GM10847 (cell line): ENCODE measurements around the gene HSPA12A.

Source experiments
- POLR2A ChIP-seq: IDR thresholded peaks from 2 replicates; pipeline ENCODE4 v1.6.1; 2011; ENCODE audit not compliant: insufficient read length; ENCODE audit errors: extremely low read depth

HSPA12A gene

DNA sequence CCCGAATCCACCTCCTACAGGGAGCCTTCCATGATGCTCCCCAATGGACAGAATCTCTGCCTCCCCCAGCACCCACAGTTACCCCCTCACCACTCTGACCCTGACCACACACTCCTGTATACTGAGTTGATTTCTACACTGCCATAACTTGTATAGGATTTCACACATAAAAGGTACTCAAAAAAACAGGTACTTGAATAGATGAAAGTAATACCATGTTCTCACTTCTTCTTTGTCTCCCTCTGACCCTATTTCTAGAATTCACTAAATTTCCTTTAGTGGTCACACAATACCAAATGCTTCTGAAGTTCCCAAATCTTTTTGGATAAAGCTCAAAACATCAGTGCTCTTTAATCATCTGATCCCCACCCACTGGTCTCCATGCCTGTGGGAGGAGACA, 45.4 kb downstream of the HSPA12A start:
- TF ChIP-seq POLR2A: no peak

DNA sequence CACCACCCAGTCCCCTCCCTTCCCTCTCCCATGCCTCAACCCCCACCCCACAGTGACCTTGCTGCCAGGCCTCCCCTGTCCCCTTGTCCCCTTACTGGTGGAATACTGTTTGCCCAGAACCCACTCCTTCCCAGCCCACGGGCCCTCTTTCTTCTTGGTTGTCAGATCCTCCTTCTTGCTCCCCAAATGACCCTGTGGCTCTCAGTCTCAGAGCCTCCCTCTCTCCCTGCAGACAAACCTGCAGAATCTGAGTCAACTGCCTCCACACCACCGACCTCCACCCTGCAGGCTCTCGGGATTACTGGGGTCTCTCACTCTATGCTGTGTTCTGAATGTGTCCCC, 47.5 kb downstream of the HSPA12A start:
- no peak for TF ChIP-seq POLR2A

DNA sequence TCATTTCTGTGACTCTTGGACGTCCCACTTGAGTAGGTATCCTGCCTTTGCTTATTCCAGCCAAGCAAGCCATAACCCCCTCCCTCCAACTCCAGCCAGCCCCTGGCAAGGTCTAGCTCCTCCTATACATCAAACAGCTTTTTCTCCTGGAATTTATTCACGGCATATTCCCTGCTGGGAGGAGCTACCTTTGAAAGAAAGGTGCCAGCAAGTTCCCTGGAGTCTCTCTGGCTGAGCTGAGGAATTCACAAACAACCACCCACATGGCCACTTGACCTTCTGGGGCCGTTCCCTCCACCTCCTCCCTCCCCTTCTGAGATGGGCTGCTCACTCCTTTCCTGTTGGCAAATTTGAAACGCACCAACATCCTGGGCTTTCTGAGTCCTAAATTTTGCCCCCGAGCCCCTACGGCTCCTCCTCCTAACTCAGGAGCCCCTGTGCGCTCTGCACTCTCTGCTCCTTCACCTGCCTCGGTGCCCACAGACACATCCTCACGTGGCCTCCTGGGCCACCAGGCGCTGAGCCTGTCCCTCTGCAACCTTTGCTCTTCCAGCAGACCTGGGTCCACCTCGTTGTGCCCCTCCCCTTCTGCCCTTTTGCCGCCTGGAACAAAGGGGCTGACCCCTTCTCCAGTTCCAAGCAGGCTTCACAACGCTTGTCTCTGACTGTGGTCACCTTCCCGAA, 48.0 kb downstream of the HSPA12A start:
- TF ChIP-seq POLR2A: no peak

DNA sequence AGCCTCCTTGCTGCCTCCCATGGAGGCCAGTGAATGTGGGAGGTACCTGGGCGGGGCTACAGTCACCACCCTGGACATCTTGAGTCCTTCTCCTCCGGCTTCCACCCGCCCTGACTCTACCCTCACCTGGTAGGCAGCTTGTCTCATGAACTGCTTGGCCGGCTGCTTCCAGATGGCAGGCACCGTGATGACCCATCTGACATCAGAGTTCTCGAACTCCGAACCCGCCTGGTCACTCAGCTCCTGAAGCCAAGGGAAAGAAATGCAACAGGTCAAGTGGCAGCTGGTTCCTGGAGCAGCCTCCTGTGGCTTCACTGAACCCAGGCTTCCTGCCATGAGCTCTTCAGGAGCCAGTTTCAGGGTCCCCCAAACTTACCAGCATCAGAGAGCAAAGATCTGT, 50.1 kb downstream of the HSPA12A start:
- no peak for TF ChIP-seq POLR2A

DNA sequence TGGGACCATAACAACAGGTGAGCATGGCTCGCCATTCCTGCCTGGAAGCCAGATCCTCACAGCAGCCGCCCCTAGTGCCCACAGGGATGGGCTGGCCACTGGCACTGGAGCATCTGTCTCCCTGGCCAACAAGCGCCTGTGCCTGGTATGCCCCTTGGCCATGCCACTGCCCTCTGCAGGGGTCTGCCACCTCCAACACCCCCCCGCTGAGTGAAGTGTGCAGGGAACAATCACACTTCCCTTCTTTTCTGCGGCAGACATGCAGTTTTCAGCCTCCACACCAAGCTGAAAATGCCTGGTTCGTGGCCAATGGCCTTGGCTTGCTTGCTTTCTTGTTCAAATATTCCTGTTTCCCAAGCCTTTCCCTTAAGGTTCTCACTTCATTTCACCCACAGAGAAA, 50.7 kb downstream of the HSPA12A start:
- TF ChIP-seq POLR2A: no peak

DNA sequence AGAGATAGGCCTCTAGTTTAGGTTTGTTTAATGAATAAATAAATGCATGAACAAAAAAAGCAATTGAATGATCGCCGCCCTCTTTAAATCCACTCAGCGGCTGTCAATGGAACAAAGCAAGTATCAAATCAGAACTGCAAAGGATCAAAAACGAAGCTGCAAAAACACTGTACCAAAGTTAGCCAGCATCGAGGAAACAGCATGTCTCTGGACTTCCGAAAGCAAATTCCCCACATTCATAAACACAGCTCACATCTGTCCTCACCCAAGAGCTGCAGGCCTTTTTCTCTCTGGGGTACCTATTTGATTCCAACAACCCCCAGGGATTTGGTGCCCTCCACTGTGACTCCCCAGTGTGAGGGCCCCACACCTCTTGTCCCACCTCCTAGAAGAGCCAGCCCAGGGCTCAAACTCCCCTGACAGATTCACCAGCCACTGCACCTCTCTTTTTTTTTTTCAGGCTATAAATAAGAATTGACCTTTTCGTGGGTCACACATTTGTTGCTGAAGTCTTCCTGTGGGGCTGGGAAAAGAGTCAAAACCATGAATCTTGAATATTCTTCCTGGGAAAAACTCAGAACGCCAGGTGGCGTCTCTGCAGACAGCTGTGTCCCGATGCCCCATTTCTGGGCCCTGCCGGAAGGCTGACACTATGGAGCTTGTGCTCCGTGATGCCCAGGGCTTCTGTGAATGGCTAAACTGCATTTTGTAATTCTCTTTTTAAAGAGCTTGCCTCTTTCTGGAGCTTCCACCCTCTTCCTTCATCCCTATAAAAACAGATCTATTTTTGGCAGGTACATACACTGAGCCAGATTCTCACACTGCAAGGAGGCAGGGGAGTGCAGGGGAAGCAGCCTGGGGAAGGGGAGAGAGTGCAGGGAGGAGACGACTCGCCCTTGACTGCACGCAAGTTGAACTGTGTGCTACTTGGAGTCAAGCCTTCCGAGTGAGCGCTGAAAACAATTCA, 51.7 kb downstream of the HSPA12A start:
- no peak for TF ChIP-seq POLR2A

DNA sequence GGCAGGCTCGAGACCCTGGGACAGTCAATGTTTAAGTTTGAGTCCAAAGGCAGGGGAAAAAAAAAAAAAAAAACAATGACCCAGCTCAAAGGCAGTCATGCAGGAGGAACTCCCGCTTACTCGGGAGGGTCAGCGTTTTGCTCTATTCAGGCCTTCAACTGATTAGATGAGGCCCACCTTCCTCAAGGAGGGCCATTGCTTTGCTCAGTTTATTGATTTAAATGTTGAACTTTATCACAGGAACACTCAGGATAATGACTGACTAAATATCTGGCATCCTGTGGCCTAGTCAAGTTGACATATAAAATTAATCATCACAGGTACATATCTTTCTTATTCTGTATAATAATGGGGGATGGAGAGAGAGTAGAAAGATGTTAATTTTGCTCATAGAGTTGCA, 52.6 kb downstream of the HSPA12A start:
- no peak for TF ChIP-seq POLR2A

DNA sequence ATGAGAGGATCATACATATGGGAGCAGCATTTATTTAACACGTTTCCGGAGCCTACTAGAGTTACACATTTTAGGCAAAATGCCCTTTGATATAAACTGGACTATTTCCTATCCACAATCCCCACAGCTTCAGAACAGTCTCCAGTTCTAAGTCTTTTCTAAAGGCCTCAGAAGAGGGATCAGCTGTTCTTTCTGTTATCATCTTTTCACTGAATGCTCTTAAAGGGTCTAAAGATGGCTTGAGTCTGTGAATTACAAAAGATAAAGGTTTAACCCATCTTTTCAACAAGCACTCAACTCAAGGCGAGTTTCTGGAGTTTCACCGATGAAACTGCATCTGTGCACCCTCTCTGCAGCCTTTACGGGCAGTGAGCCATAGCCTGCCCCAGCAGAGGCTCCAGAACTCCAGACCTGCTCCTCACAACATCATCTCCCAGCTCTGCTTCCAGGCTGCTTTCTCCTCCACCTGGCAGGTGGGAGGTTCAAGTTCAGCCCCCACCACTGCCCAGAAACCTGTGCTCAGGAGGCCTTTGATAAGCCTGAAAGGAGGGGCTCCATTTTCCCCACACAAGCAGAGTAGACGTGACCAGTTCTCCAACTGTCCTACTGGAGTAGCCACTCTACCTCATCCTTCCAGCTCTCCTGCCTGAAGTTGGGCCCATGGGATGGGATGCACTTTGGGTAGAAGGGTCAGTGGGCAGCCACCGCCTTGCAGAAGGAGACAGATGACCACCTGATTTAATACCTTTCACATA, 53.4 kb downstream of the HSPA12A start:
- TF ChIP-seq POLR2A: no peak

DNA sequence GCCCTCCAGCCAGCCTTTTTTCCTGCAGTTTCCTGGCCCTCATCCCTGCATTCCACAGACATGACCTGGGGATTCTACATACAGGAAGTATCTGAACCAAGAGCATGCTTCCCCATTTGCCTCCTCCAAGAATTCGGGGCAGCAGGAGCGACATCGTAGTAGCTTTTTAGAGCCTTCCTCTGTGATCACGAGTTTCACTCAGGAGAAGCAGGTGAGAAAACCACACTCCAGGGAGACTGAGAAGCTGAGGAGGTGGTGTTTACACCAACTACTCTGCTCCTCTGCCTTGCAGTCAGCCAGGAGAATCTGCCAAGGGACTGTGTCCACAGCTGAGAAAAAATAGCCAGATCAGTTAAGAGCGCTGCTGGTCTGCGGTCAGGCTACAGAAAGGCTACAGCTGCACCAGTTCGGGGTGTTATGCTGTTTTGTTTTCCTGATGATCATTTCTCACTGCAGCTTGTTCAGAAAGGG, 54.1 kb downstream of the HSPA12A start:
- TF ChIP-seq POLR2A: no peak

DNA sequence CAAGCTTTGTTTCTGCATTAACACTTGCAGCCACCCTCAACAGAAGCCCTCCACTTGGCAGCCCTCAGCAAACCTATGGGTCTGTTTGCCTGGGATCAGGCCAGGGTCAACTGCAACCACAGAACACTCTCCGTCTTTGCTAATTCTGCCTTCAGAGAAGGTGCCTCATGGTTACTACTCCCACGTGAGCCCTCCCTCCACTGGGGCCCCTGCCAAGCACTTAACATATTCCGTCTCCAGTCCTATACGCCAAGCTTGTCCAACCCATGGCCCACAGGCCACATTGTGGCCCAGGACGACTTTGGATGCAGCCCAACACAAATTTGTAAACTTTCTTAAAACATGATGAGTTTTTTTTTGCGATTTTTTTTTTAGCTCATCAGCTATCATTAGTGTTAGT, 54.7 kb downstream of the HSPA12A start:
- no peak for TF ChIP-seq POLR2A

DNA sequence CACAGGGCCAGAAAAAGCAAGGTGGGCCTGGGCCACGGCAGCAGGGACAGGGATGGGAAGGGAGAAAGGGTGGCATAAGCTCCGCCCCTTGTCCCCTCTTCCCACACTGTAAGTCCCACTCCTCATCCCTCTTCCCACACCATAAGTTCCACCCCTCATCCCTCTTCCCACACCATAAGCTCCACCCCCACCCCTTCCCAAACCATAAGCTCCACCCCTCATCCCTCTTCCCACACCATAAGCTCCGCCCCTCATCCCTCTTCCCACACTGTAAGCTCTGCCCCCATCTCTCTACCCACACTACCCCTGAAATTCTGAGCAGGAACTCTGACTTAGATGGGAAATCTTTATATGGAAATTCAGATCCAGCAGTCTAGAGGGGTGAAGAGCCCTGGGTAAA, 55.7 kb downstream of the HSPA12A start:
- TF ChIP-seq POLR2A: no peak

DNA sequence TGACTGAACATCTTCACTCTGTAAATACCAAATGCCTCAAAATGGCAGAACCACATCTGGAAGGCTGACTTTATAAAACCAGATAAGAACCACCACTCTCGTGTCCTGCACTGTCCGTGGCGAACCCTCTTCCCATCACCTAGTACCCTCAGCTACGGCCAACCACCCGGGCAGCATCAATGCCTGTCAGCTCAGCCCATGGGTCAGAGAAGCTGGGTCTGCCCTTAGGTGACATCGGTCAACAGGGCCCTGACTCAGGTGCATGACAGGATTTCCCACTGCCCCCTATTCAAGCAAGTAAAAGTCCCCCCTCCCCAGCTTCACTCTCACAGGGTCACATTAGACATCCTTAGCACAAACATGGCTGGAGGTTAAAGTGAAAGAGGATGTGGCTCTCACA, 56.6 kb downstream of the HSPA12A start:
- no peak for TF ChIP-seq POLR2A

DNA sequence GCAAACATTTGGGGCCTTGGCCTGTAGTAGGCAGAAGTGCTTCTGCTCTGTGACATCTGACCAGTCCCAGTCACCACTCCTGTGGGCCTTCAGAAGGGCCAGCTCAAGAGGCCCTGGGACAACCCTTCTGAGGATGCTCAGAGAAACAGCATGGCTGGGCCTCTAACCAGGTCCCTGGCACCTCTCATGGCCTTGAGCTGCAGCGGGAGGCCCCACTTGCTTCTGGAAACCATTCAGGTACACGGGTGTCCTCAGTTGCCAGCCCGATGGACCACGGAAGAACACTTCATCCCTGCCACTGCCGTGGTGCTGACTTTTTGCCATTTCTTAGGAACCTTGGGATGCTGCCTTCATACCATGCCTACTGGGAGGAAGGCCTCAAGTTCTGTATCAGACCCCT, 57.6 kb downstream of the HSPA12A start:
- no peak for TF ChIP-seq POLR2A

DNA sequence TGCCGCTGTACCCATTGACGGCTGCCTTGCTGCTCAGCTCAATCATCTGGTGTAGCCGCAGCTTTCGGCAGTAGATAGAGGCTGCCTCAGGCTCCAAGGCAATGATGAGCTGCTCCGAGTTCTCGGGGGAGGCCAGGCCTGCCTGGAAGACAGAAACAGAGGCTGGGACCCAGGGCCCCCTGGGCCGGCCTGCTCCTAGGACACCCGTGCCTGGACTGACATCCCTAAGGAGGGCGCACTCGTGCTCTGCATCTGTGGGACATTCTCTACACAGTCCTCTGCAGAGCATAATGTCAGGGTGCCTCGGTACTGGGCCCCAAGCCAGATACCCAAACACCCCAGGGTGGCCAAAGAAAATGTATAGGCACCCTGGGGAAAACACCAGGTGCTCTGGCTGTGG, 58.5 kb downstream of the HSPA12A start:
- no peak for TF ChIP-seq POLR2A

DNA sequence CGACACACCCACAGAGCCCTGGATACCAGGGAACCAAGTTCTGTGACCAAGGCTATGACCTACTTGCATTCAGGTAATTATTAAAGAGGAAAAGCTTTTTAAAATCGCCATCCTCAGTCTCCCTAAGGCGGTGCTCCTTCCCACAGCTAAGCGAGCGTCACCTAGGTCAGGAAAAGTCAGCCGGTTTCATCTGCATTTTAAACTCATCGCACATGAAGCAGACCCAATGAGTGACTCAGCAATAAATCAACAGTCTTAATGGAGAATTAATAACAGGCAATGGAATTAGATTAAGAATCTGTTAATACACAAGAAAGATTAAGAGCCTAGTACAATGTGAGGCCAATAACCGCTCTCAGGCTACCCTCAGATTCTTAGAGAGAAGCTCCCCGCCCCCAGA, 59.2 kb downstream of the HSPA12A start:
- no peak for TF ChIP-seq POLR2A

DNA sequence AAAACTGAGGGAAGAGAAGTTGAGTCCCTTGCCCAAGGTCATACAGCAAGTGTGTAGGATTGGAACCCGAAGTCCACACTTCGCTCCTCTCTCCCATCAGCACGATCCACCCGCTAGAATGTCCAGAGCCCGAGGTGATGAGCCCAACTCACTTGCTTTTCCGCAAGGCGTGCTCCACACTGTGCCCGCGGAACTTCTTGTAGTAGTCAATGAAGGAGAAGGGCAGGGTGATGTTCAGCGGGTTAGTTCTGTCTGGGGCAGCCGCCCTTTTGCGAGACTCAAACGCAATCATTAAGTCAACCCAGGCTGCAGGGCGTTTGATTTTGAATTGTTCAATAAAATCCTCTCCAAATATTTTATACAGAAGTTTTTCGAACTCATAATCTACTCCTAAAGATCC, 63.0 kb downstream of the HSPA12A start:
- TF ChIP-seq POLR2A: no peak
